CD1c-positive myeloid dendritic cell (primary cell): ENCODE results near the gene PBX4.
A peak's percentile ranks its signal among the peaks of the same experiment; 100 is the strongest.

ENCODE experiments used
- DNase-seq: peaks from one replicate; pipeline ENCODE4 v3.0.0-alpha.2; 2016; ENCODE audit errors: extremely low spot score

The PBX4 gene

DNA sequence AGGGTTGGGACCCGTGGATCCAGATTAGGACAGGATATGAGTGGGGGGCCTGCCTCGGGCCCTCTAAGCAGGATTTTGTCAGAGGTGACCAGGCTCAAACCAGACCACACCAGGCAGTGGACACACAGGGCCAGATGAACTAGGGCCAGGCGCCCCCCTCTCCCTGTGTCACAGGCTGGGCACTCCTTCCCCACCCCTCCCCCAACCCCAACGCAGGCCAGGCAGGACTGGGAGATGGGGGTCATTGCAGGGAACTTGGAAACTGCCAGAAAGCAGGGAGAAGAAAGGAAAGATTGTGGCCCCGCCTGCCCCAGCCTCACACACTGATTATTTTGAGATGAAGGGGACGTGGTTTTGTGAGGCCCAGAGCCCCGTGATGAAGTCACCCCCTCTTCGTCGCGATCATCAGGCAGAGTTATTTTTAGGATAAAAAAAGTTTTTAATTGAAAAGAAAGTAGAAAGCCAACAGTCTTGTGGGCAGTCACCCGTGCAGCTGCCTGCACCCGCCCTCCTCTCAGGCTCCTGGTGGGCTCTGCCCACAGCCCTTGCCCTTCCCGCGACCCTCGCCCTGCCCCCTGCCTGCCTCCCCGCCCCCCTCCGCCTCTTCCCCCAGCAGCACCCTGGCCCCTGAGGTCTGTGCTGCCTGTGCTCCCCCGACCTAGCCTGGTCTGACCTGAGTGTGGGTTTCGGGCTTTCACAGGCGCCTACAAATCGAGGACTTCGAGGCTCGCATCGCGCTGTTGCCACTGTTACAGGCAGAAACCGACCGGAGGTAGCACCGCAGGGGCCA is 91.7 kb downstream of the PBX4 start:
- no peak for DNase-seq

DNA sequence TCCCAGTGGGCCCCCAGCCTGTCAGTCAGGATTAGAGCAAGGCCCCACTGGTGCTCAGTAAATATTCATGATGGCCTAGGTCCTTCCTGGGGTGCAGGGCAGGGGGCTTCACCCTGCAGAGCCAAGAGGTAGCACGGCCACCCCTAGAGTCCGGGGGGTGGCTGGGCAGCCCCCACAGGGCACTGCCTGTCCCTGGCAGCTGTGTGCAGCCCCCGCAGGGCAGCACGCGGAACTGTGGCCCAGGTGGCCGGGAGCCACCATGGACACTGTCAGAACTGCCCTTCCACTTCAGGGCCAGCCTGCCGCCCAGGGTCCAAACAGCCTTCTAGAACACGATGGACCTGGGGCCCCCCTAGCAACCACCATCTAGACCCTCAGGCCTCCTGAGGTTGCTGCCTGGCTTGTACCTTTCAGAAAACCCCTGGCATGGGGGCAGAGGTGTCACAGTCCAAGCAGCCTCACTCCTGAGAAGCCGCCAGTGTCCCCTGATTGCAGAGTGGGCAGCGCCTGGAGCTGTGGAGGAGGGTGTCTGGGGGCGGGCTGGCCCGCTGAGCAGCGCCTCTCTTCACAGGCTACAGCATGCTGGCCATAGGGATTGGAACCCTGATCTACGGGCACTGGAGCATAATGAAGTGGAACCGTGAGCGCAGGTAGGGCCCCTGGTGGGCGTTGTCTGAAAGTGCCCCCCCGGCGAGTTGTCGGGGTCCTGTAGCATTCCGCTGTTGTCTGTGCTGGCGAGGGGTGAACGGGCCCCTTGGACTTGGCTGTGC is 92.7 kb downstream of the PBX4 start:
- no peak for DNase-seq

GRCh38 chr19:19524053-19524452 is 94.4 kb downstream of the PBX4 start:
- no peak for DNase-seq

DNA sequence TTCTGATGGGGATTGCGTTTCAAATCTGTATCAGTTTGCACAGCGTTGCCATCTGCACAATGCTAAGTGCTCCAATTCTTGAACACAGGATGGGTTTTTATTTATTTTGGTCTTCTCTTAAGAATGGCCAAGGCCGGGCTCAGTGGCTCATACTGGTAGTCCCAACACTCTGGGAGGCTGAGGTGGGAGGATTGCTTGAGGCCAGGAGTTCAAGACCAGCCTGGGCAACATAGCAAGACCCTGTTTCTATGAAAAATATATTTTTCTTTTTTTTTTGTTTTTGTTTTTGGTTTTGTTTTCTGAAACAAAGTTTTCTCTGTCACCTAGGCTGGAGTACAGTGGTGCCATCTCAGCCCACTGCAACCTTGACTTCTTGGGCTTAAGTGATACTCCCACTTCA is 95.3 kb downstream of the PBX4 start:
- DNase-seq: no peak

DNA sequence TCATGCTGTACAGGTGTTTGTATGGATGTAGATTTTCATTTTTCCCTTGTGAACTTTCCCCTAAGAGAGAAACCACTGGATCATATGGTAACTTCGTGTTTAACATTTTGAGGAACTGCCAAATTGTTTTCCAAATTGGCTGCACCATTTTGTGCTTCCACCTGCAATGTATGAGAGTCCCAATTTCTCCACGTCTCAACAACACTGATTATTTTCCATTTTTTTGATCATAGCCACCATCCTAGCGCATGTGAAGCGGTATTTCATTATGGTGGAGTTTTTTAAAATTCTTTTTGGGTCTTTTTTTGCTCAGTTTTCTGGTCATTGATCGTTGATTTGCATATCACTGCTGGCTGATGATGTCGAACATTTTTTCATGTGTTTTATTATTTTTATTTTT is 97.5 kb downstream of the PBX4 start:
- no peak for DNase-seq

GRCh38 chr19:19517235-19517619 is 101.3 kb downstream of the PBX4 start:
- no peak for DNase-seq

GRCh38 chr19:19515642-19516519 is 102.6 kb downstream of the PBX4 start, which contains the start of gene NDUFA13:
Gene NDUFA13 (plus strand): TSS chr19:19516225. CDS start chr19:19516239, 14 bp downstream.
- DNase-seq: peak; percentile 97

GRCh38 chr19:19514881-19515641 is 103.4 kb downstream of the PBX4 start, which contains the start of gene TSSK6:
Gene TSSK6 (minus strand): TSS chr19:19515548. CDS start chr19:19515427, 121 bp downstream.
- DNase-seq: no peak

DNA sequence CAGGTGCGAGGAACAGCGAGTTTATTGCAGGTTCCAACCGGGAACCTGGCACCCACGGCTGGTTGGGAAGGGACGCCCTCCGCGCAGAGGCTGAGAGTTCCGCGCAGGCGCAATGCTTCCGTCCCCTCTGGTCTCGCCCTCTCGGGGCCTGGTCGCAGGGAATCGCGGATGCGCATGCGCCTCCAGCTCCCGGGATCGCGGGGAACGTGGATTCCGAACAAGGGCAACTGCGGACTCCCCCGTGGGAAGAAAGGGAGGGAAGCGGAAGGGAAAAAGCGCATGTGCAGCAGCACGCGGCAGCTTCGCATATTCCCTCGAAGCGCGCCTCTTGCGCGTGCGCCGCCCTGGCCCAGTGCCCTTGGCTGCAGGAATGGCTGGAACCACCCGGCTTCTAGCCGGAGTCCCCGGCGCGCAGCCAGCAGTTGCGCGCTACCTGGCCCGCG is 104.3 kb downstream of the PBX4 start:
- DNase-seq: peak; percentile 48

- no peak for DNase-seq
These were observed 104.8 kb downstream of the PBX4 start for GRCh38 chr19:19513682-19514081.
